Common myeloid progenitor, CD34-positive (primary cell): Measurements from ENCODE around the gene KCNJ5.

Source experiments
- CTCF ChIA-PET: fragments of 350-600 bp; sonication (Branson Sonifier 250); formaldehyde crosslinking; loops from one replicate; lab custom pipeline; 2021; ENCODE audit warnings: antibody characterized with exemption; lab: Charles Lee
- POLR2A ChIA-PET: fragments of 350-600 bp; sonication (Branson Sonifier 250); formaldehyde crosslinking; loops from one replicate; lab custom pipeline; 2021; ENCODE audit warnings: antibody characterized with exemption; lab: Charles Lee
- DNase-seq, 3 donors: peaks; one replicate each; pipeline versions ENCODE4 v3.0.0 to v3.0.0-alpha.2; 2013
- H3K27ac ChIP-seq, 2 experiments: 1 replicate in 1 of 2; 2 replicates in 1 of 2; pipeline ENCODE4 v1.7.0; 2013; ENCODE audit warnings: inconsistent platforms in 2 of 2, low read length in 2 of 2, mild to moderate bottlenecking in 2 of 2, low read depth in 1 of 2, moderate library complexity in 1 of 2; ENCODE audit not compliant: severe bottlenecking in 2 of 2, insufficient read depth in 1 of 2, poor library complexity in 1 of 2
- H3K27me3 ChIP-seq, 5 experiments: replicated peaks in 2 of 5; 1 replicate in 3 of 5; 2 replicates in 2 of 5; pipeline versions ENCODE4 v1.6.1 to v1.7.0; 2013; ENCODE audit warnings: low read length in 4 of 5, mild to moderate bottlenecking in 2 of 5, moderate library complexity in 2 of 5, inconsistent platforms in 1 of 5; ENCODE audit not compliant: insufficient read depth in 5 of 5, control insufficient read depth in 4 of 5
- H3K36me3 ChIP-seq, 4 experiments: 1 replicate in 2 of 4; 2 replicates in 2 of 4; pipeline versions ENCODE4 v1.6.1 to v1.7.0; 2013; ENCODE audit warnings: low read length in 3 of 4, control low read depth in 1 of 4, mild to moderate bottlenecking in 1 of 4; ENCODE audit not compliant: control insufficient read depth in 4 of 4, insufficient read depth in 4 of 4
- H3K4me1 ChIP-seq, 4 experiments: 1 replicate in 3 of 4; 2 replicates in 1 of 4; pipeline versions ENCODE4 v1.6.1 to v1.7.1; 2013; ENCODE audit warnings: low read length in 3 of 4, mild to moderate bottlenecking in 3 of 4, control low read depth in 1 of 4, inconsistent platforms in 1 of 4, moderate library complexity in 1 of 4; ENCODE audit not compliant: control insufficient read depth in 4 of 4, insufficient read depth in 4 of 4; ENCODE audit errors: control extremely low read depth in 1 of 4
- H3K4me3 ChIP-seq, 7 experiments: 1 replicate in 4 of 7; 2 replicates in 3 of 7; pipeline versions ENCODE4 v1.5.1 to v1.7.0; 2013; ENCODE audit warnings: mild to moderate bottlenecking in 7 of 7, low read length in 6 of 7, moderate library complexity in 6 of 7, inconsistent platforms in 2 of 7, low read depth in 2 of 7, control low read depth in 1 of 7; ENCODE audit not compliant: insufficient read depth in 4 of 7, control insufficient read depth in 1 of 7; ENCODE audit errors: extremely low read depth in 1 of 7
- H3K9me3 ChIP-seq, 5 experiments: 1 replicate in 4 of 5; 2 replicates in 1 of 5; pipeline versions ENCODE4 v1.6.1 to v1.7.1; 2013; ENCODE audit warnings: low read length in 4 of 5, mild to moderate bottlenecking in 2 of 5, inconsistent platforms in 1 of 5, low read depth in 1 of 5, moderate library complexity in 1 of 5; ENCODE audit not compliant: control insufficient read depth in 4 of 5, insufficient read depth in 2 of 5; ENCODE audit errors: control extremely low read depth in 1 of 5
- WGBS: methylation state at CpG from one replicate; pipeline ENCODE4 v1.1.5; 2013; ENCODE audit not compliant: insufficient coverage; 5-methylcytosine and 5-hydroxymethylcytosine counted together

KCNJ5 gene

GRCh38 chr11:128909438-128910125, 18.4 kb downstream of the KCNJ5 start:
- H3K4me1 ChIP-seq = peaks cover 10 to 47% (median 33%) of the 10 kb centered on the region in 4 experiments
- H3K27ac ChIP-seq = no peak overlapping the region
- ChIA-PET POLR2A (interaction anchor here (0.8 kb wide), 1 partner anchor 30 kb away, joined by 3 read pairs; no protein-coding TSS in a partner anchor), CTCF (interaction anchor here (1.5 to 12.2 kb wide), 7 partner anchors 10 to 40 kb away, joined by 4 to 153 read pairs (median 19); no protein-coding TSS in a partner anchor)
- no peak for DNase-seq
- peaks cover 0 to 3% (median 0%) of the 10 kb centered on the region in 5 experiments for H3K27me3 ChIP-seq
- 72% methylated on average over 8 of the region's 8 CpGs for WGBS
- no peak overlapping the region for H3K4me3 ChIP-seq
- peaks cover 0 to 7% (median 4%) of the 10 kb centered on the region in 5 experiments for H3K9me3 ChIP-seq
- H3K36me3 ChIP-seq = no peaks in the 10 kb centered on the region

DNA sequence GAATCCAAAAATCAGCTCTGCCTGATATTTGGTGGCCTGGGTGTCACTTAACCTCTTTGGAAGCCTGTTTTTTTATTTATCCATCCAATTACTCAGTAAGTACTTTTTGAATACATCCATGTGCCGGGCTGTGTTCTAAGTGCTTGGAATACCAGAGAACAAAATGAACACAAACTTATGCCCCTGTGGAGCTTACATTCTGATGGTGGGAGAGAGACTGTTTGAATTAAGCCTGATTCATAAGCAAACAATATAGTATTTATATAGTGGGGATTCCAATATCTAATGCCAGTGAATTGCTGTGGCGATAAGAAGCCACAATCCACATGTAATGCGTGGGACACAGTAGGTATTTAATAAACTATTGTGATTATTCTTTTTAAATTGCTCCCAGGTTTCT, 19.4 kb downstream of the KCNJ5 start:
- H3K4me1 ChIP-seq = peaks cover 10 to 41% (median 25%) of the 10 kb centered on the region in 4 experiments
- DNase-seq = no peak
- no CpG with 5 or more reads among the region's 3 CpGs for WGBS
- H3K27me3 ChIP-seq = peaks cover 0 to 3% (median 0%) of the 10 kb centered on the region in 5 experiments
- peaks cover 0 to 7% (median 4%) of the 10 kb centered on the region in 5 experiments for H3K9me3 ChIP-seq
- no peaks in the 10 kb centered on the region for H3K36me3 ChIP-seq
- POLR2A ChIA-PET = no interaction called here
- CTCF ChIA-PET = interaction anchor here (1.5 to 12.2 kb wide), 5 partner anchors 9 to 39 kb away, joined by 4 to 153 read pairs (median 5); no protein-coding TSS in a partner anchor
- H3K4me3 ChIP-seq = no peak overlapping the region
- no peak overlapping the region for H3K27ac ChIP-seq

DNA sequence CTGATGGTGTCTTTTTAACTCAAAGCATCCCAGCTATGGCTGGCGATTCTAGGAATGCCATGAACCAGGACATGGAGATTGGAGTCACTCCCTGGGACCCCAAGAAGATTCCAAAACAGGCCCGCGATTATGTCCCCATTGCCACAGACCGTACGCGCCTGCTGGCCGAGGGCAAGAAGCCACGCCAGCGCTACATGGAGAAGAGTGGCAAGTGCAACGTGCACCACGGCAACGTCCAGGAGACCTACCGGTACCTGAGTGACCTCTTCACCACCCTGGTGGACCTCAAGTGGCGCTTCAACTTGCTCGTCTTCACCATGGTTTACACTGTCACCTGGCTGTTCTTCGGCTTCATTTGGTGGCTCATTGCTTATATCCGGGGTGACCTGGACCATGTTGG, 20.1 kb downstream of the KCNJ5 start:
- POLR2A ChIA-PET = no interaction called here

GRCh38 chr11:128911701-128912100, 20.5 kb downstream of the KCNJ5 start:
- Histone ChIP-seq H3K36me3 (no peaks in the 10 kb centered on the region), H3K9me3 (peaks cover 0 to 5% (median 2%) of the 10 kb centered on the region in 5 experiments), H3K4me3 (no peak overlapping the region), H3K4me1 (peaks cover 7 to 40% (median 24%) of the 10 kb centered on the region in 4 experiments), H3K27ac (no peak overlapping the region), H3K27me3 (peaks cover 0 to 3% (median 0%) of the 10 kb centered on the region in 5 experiments)
- DNase-seq = no peak
- 99% methylated on average over 13 of the region's 18 CpGs for WGBS
- CTCF ChIA-PET = interaction anchor here (2.1 to 12.2 kb wide), 3 partner anchors 8 to 37 kb away, joined by 9 to 153 read pairs (median 18); no protein-coding TSS in a partner anchor
- POLR2A ChIA-PET = no interaction called here

More for the DNA sequence above, 20.1 kb downstream of the KCNJ5 start:
- DNase-seq = no peak
- Histone ChIP-seq H3K4me3 (no peak overlapping the region), H3K9me3 (peaks cover 0 to 6% (median 4%) of the 10 kb centered on the region in 5 experiments), H3K4me1 (peaks cover 7 to 40% (median 23%) of the 10 kb centered on the region in 4 experiments), H3K36me3 (no peaks in the 10 kb centered on the region), H3K27me3 (peaks cover 0 to 3% (median 0%) of the 10 kb centered on the region in 5 experiments), H3K27ac (no peak overlapping the region)
- 98% methylated on average over 15 of the region's 17 CpGs for WGBS
- CTCF ChIA-PET = interaction anchor here (1.5 to 12.2 kb wide), 4 partner anchors 21 to 38 kb away, joined by 4 to 153 read pairs (median 12); no protein-coding TSS in a partner anchor

DNA sequence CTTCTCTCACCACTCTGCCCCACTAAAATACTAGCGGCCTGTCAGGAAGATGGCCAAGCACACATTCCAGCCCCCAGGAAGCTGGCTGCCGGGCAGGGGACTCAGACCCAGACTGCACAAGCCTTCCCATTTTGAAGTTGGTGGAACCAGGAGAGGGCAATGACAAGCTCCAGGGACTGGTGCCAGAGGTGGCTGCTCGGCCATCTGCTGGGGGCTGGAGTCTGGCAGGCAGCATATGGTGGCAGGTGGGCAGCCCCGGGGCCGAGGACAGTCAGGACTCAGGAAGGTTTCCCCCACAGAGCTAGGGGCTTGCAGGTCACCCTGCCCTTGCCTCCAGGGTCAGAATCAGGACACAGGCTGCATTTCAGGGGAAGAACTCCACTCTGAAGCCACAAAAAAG, 22.6 kb downstream of the KCNJ5 start:
- Histone ChIP-seq H3K4me3 (no peak overlapping the region), H3K36me3 (no peaks in the 10 kb centered on the region), H3K4me1 (peaks cover 0 to 34% (median 20%) of the 10 kb centered on the region in 4 experiments), H3K27ac (no peak overlapping the region), H3K9me3 (peaks cover 0 to 5% (median 2%) of the 10 kb centered on the region in 5 experiments), H3K27me3 (peaks cover 0 to 4% (median 0%) of the 10 kb centered on the region in 5 experiments)
- no peak for DNase-seq
- WGBS = 98% methylated on average over 5 of the region's 5 CpGs
- ChIA-PET POLR2A (no interaction called here), CTCF (interaction anchor here (1.1 to 4.1 kb wide), 7 partner anchors 8 to 34 kb away, joined by 3 to 18 read pairs (median 5); no protein-coding TSS in a partner anchor)

GRCh38 chr11:128914216-128915148, 23.3 kb downstream of the KCNJ5 start:
- POLR2A ChIA-PET = no interaction called here
- peaks cover 0 to 5% (median 2%) of the 10 kb centered on the region in 5 experiments for H3K9me3 ChIP-seq
- peaks cover 0 to 34% (median 20%) of the 10 kb centered on the region in 4 experiments for H3K4me1 ChIP-seq
- no peak overlapping the region for H3K4me3 ChIP-seq
- CTCF ChIA-PET = interaction anchor here (1.1 to 4.1 kb wide), 5 partner anchors 8 to 34 kb away, joined by 3 to 18 read pairs (median 4); no protein-coding TSS in a partner anchor
- WGBS = 90% methylated on average over 11 of the region's 18 CpGs
- DNase-seq = no peak
- peaks cover 0 to 5% (median 0%) of the 10 kb centered on the region in 5 experiments for H3K27me3 ChIP-seq
- no peak overlapping the region for H3K27ac ChIP-seq
- no peaks in the 10 kb centered on the region for H3K36me3 ChIP-seq
